ENCODE measurements around the gene SLC43A2.

- TF ChIP-seq, protein P1, sequence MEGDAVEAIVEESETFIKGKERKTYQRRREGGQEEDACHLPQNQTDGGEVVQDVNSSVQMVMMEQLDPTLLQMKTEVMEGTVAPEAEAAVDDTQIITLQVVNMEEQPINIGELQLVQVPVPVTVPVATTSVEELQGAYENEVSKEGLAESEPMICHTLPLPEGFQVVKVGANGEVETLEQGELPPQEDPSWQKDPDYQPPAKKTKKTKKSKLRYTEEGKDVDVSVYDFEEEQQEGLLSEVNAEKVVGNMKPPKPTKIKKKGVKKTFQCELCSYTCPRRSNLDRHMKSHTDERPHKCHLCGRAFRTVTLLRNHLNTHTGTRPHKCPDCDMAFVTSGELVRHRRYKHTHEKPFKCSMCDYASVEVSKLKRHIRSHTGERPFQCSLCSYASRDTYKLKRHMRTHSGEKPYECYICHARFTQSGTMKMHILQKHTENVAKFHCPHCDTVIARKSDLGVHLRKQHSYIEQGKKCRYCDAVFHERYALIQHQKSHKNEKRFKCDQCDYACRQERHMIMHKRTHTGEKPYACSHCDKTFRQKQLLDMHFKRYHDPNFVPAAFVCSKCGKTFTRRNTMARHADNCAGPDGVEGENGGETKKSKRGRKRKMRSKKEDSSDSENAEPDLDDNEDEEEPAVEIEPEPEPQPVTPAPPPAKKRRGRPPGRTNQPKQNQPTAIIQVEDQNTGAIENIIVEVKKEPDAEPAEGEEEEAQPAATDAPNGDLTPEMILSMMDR (IDR thresholded peaks at IDR 0.05): no peak
- no peak for TF ChIP-seq POLR2A (IDR thresholded peaks at IDR 0.05)
These were observed 11.9 kb upstream of the SLC43A2 start for GRCh38 chr17:1640329-1641064.

All from right lobe of liver (tissue), 4 donors.